ENCODE measurements around the gene LINC00237.

DNA sequence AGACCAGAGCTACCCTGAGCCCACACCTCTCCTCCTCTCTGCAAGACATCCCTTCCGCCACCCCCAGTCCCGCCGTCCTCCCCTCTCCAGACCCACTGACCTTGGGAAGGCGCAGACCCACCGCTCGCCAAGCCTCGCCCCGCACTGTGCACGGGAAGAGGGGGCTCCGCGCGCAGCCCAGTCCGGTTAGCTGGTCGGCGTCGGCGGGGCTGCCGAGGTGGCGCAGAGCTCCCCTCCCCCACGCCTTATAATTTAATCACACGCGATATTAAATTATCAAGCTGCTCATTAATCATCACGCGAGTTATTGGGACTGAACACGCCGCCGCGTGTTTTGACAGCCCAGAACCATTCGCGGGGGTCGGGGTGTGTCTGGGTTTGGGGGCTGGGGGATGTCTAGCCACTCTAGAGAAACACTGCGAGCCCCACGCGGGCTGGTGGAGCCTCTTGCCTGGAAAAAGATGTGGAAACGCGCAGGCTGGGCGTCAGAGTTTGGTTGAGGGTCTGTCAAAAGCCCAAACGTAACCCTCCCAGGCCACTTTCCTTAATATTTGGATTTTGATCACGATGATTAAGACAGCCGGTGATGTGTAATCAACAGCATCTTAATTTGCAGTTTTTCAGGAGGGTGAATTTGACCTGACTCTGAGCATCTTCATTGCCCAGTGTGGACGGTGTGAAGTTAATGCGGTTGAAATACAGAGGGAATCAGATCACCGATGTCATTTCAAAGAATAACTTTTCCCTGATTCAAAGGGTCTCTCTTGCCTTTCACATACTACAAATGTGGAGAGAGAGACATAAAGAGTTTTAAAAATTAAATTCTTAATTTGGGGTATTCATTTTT, at the start of gene LINC00237:
- TF ChIP-seq, protein P1, sequence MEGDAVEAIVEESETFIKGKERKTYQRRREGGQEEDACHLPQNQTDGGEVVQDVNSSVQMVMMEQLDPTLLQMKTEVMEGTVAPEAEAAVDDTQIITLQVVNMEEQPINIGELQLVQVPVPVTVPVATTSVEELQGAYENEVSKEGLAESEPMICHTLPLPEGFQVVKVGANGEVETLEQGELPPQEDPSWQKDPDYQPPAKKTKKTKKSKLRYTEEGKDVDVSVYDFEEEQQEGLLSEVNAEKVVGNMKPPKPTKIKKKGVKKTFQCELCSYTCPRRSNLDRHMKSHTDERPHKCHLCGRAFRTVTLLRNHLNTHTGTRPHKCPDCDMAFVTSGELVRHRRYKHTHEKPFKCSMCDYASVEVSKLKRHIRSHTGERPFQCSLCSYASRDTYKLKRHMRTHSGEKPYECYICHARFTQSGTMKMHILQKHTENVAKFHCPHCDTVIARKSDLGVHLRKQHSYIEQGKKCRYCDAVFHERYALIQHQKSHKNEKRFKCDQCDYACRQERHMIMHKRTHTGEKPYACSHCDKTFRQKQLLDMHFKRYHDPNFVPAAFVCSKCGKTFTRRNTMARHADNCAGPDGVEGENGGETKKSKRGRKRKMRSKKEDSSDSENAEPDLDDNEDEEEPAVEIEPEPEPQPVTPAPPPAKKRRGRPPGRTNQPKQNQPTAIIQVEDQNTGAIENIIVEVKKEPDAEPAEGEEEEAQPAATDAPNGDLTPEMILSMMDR (IDR thresholded peaks at IDR 0.05; ENCODE audit: low read depth, low read length), result no peak
- no peak for TF ChIP-seq POLR2A (IDR thresholded peaks at IDR 0.05; ENCODE audit: extremely low read depth, insufficient read length)
- no peak for TF ChIP-seq MYC (IDR thresholded peaks at IDR 0.05; ENCODE audit: low read depth, low read length)

Data from NB4 (cell line).